GM15510 (cell line): Measurements from ENCODE around the gene GANAB.

Experiments used
- POLR2A ChIP-seq: IDR thresholded peaks from 3 replicates; pipeline ENCODE4 v1.6.1; 2011; ENCODE audit warnings: borderline replicate concordance; ENCODE audit not compliant: insufficient read length; ENCODE audit errors: extremely low read depth

GANAB gene

DNA sequence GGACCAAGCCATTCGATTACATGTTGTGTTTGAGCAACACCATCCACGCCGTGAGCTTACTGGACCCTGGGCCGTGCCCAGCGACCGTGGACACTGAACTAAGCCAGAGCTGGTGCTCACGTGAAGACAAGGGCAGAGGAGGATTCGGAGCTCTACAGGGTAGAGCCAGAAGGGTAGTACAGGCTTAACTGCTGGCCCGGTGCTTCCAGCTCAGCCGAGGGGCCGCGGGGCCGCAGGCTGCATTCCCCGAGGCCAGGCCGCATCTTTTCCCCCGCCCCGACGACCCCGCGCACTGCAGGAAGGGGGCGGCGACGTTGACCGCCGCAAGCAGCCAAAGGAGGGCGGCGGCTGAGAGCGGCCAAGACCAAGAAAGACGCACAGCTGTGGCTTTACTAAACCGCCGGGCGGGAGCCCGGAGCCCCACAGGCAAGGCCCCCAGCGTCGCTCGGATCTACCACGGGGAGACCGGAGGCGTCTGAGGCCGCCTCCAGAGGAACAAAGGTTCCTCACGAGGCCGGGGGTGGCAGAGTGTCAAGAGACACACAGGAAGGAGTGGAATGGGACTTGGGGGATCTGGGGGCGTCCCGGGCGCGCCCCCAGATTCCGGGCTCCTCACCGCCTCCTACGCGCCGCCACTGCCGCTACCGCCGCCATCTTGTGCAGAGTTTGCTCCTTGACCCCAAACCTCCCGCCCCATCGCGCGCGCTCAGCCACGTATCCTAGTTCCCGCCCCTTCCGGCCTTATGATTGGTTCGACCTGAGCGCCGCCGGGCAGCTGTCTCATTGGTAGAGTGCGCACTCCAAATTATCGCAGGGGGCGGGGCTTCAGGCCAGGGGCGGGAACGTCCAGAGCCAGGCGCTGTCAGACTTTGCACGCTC lies at the start of gene GANAB:
TSS of gene GANAB (minus strand) at position 668 of the 879 bp plus-strand sequence. CDS start at position 654, 14 bp downstream.
- peak; percentile 90 for TF ChIP-seq POLR2A

DNA sequence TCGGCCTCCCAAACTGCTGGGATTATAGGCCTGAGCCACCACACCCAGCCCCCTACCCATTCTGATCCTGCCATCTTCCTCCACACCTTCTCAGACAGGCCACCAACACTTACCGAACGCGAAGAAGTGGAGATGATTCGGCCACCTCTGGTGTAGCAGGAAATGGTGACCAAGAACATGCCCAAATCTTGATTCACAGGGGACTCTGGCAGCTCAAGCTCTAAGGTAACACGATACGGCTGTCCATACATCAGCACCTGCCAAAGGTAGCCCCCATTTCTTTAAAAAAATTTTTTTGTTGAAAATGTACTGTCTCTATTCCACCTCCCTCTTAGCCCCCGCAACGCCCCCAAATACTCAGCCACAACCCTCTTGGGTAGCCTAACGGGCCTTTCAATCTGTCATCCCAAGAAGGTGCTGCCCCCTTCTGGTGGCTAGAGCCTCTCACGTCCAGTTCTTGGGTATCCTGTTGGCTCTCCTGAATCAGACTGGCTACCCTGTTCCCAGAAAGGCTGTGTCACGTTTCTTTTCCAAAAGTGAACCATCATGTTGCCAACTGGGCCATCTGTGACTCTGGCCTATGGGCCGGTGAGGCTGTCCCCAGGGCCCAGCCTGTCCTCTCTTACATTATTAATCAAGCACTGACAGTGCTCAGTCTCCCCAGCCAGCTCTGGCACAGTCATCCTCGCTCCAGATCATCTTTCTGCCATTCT lies 48.2 kb upstream of the GANAB start:
- no peak for TF ChIP-seq POLR2A

DNA sequence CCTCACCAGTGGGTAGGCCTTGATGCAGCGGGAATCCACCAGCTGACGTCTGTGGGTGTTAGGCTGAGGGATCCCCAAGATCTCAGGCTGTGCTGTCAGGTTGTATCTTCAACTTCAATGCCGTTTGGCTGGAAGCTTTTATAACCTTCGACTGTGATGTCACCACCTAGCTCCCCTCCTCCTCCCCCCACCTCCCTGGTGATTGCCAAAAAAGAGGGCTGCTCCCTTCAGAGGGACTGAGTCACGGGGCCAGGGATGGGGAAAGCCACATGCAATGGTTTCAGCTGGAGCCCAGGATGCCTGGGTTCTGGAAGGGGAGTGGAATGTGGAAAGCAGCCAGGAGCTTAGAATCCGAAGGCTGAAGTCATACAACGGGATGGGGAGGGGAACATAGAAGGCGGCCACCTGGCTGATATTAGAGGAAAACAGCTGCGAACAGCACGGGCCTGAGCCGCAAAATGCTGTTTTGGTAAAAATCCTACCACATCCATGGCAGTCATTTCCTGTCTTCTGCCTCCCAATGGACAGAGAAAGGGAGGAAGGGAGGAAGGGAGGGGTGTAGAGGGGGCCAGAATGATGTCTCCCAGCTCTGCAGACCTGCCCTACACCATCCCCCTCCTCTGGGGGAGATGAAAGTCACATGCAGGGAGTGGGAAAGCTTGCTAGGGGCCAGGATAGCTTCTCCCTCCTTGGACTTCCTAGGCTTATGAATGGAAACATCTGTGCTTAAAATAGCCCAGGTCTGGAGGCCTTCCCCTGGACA lies 43.2 kb upstream of the GANAB start, which contains the start of gene LRRN4CL:
TSS of gene LRRN4CL (minus strand) at position 110 of the 763 bp plus-strand sequence. CDS start 1,022 bp downstream, outside the sequence.
- TF ChIP-seq POLR2A, result no peak

DNA sequence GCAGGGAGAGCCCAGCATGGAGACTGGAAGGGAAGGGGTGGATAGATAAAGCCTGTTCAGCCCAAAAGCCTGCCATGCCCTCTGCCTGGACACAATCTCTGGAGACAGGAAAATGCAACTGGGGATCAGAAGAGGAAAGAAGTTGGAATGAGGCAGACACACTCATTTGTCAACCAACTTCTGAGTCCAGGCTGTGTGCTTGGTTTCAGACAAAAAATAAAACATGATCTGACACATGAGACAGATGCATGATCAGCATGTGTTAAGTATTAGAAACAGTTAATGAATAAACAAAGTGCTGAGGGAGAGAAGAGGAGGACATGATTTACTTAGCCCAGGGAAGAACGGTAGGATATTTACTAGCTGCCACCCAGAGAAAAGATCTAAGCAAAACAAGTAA lies 42.1 kb upstream of the GANAB start:
- TF ChIP-seq POLR2A, result no peak

DNA sequence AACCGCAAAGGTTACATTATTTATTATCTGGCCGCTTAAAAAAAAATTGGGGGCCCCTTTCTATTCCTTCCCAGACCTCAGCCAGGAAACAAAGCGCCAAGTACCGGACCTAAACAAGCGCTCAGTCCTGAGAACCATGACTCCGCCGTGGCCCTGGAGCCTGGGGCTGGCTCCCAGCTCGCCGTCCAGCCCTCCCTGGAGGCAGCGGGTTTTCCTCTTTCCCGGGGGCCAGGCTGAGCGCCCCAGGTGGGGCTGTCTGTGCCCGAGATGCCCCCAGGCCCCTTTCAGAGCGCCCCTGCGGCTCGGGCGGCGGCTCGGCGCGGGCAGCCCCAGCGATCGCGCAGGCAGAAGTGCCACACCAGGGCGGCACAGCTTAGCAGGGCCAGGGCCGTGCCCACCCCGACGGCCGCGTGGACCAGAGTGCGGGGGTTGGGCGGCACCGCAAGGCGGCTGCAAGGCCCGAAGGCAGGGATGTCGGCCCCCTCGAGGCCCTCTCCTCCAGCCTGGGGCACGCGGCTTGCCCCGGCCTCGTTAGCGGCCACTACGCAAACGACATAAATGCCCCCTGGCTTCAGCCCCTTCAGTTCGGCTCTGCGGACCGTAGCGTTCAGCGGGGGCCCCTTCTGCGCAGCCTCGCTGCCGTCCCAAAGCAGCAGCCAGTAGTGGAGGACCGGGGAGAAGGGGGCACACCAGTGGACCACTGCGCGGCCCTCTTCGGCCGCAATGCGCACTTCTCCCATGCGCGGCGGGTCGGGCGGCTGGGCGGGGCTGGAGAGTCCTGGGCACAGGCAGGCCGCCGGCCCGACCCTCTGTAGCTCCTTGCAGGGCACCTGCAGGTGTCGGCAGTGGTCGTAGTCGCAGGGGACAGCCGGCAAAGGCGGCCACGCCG lies 41.3 kb upstream of the GANAB start:
- no peak for TF ChIP-seq POLR2A

DNA sequence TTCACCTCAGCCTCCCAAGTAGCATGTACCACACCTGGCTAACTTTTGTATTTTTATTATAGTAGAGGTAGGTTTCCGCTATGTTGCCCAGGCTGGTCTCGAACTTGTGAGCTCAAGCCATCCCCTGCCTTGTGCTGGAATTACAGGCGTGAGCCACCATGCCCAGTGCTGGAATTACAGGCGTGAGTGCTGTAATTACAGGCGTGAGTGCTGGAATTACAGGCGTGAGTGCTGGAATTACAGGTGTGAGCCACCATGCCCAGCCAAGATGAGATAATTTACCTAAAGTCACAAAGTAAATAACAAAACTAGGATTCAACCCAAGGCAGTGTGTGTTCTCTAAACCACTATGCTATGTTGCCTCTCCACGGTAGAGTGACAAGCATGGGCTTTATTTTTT lies 36.1 kb upstream of the GANAB start:
- no peak for TF ChIP-seq POLR2A

DNA sequence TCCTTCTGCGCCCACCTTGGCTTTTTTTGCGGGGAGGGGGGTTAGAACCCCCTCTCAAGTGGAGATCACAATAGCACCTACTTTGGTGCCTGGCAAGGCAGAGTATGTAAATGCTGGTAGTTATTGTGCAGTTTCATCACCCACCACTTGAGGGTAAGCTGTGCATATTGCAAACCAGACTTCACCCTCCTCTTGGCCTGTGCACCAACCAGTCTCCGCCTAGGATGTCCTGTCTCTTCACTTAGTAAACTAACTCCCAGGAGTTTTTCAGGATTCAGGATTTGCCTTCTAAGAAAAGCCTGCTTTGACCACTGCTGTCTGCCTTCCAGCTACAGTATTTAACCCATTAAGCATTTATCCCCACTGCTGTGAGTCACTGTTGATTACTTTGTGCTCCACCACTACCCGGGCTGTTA lies 34.4 kb upstream of the GANAB start:
- no peak for TF ChIP-seq POLR2A

DNA sequence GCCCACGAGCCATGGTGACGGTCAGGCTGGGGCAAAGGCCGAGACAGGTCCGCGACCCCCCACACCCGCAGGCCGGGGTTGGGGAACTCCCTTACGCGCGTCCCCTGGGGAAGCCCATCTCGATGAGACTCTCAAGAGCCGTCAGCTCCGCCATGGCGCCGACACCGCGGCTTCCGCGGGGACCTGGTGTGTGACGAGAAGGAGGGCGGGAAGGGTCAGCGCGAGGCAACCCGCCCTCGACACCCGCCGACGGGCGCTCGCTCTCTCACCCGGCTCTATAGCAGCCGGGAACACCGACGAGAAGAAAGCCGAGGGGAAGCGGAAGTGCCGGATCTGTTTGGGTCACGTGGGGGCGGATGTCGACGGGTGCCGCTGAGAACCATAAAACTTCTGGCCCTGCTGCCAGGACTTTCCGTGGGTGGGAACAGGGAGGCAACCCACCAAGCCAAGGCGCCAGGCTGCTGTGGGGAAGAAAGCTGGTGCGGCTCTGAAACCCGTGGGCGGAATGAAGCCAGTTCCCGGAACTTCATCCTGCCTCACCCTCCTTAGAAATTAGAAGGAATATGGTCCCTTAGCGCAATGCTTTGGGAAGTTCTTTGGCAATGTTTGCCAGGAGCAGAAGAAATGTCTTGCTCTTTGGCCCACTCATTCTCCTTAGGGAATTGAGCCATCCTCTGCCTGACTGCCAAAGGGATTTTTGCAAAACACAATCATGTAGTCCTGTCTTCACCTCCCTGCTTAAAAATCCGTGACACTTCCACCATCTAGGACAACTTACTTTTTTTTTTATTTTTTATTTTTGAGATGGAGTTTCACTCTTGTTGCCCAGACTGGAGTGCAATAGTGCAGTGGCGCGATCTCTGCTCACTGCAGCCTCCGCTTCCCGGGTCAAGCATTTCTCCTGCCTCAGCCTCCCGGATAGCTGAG lies 32.6 kb upstream of the GANAB start, which contains the start of gene UBXN1:
TSS of gene UBXN1 (minus strand) at position 304 of the 927 bp plus-strand sequence. CDS start at position 154, 150 bp downstream.
- peak; percentile 86 for TF ChIP-seq POLR2A

DNA sequence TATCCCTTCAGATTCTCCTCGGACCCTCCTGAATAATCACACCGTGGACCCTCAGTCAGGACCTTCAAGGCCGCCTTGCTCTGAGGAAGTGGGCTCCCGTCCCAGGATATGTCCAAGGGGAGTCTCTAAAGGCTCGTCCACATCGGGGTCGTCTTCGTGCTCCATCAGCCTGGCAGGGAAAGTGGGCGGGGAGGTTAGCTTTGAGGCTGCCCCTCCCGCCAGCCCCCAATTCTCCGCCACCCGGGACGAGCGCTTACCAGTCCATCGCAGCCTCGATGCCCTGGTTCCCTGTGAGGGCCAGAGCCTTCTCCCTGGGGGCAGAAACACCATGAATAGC lies 32.0 kb upstream of the GANAB start:
- TF ChIP-seq POLR2A, result no peak

DNA sequence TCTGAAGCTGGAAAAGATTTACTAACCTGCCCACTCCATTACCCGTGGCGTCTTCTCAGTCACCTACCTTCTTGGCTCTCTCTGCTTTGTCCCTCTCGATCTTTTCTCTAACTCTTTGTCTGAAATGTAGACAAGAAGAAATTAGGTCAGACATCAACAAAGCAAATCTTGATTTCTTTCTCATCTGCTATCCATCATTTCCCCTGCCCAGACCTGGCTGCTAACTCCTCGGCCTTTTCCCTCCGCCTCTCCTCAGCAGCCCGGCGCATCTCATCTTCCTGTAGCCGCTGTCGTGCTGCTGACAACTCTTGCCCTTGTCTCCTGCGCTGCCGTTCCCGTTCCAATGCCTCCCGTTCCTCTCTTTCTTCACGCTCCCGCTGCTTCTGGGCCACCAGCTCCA lies 31.3 kb upstream of the GANAB start:
- no peak for TF ChIP-seq POLR2A

DNA sequence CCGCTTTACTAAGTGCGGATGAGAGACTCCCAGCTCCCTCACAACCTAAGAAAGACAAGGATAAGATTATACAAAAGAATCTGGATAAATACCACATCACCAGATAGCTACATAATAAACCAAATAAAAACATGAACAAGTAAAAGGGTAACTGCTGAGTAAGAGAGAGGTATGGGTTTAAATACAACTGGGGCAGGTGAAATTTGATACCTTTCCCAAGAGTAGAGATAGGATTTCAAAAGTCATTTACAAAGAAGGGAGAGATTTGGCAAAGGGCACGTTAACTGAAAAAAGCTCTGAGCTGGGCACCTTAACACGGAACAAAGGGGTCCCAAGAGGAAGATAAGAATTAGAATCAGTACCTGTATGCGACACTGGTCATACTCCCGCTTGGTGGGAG lies 30.7 kb upstream of the GANAB start:
- no peak for TF ChIP-seq POLR2A

DNA sequence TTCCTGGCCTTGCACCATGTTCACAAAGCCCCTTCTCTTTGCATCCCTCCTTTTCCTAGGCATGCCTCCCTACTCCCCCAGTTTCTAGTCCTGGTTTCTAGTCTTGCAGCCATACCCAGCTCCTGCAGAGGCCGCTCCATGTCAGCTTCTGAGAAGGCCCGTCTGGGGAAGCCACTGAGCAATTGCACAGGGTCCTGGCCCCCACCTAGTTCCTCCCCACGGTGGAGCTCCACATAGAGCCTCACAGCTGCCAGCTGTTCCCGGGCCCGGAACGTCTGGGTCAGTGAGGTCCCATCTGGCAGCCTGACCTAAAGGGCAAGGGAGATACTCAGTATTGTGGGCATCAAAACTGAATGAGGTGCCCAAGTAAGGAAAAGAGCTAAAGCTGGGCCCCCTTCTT lies 30.3 kb upstream of the GANAB start:
- no peak for TF ChIP-seq POLR2A

DNA sequence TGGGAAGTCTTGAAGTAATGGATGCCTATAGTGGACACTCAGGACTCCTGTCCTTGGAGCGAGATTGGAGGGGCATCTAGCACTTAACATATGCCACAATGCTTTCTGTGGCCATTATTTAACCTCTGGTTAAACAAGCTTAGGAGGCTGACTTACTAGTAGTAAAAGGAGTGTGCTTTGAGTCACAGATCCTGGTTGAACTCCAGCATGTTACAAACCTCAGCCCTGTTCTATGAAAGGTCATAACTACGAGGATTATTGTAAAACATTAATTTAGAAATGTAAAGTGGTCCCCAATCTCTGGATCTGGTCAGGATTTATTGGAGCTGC lies 26.7 kb upstream of the GANAB start:
- TF ChIP-seq POLR2A, result no peak
